Placental pericyte (primary cell): ENCODE results near the gene FAM81B. TPM values are rescaled to one million over a fixed set of nuclear protein-coding genes. Genes with fewer than 3 reads are reported as not detected.

Experiments used
- total RNA-seq: library from RNA; depleted of rRNA; stranded (reverse); fragments of >200 nt; gene quantifications from 2 replicates; pipeline ENCODE4 v1.2.3, GENCODE V29; 2012

FAM81B gene, protein sequence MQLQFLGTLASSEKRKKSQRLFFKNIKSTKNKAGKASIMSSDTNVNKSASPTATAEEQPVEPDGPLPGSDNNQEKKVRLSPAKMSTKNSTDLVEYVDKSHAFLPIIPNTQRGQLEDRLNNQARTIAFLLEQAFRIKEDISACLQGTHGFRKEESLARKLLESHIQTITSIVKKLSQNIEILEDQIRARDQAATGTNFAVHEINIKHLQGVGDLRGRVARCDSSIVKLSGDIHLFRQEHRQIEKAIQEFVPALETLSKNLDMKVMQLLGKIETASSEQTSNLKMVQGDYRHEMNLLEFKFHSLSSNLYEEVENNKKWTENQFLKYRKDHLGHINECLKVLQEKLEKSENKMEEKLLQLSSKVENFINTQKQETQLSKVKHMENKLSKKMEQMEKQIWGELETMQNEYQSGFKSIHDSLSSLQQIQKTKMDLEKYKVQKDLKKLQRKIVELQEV
- total RNA-seq, result not detected in 2 replicates

DNA sequence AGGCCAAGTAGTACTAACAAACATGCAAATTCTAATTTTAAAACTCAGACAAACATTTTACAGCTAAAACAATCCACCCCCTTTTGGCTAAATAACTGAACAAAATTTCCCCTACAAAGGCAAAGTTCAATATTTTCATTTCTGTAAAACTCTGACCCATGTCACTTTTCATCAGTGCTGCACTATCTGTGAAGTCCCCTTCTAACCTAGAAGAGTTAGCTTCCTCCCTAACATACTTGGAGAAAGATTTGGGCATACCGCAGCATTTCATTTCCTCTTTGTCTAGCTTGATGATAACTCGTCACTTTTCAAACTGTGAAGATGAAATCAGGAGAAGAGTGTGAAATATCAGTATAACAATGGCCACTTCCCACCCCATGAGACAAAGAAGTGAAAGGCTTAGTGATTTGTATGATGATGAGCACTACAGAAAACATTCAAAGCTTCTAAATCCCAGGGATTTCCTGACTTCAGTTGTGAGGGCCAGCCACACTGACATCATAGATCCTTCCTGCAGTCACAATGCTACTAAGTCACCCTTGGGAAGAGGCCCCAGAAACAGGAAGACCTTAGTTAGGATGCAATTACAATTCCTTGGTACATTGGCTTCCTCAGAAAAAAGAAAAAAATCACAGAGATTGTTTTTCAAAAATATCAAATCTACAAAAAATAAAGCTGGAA is at the start of gene FAM81B:
FAM81B (plus strand) TSS at position 555 of the 681 bp plus-strand sequence; CDS start at position 579, 24 bp downstream.

Other genes starting within 250 kb of the FAM81B start
- 19.8 and 24.7 TPM in 2 replicates for gene MCTP1, start 106.3 kb upstream of the FAM81B start, total RNA-seq
- gene SKIC3, start 163.6 kb downstream of the FAM81B start, total RNA-seq, result 101 and 140 TPM in 2 replicates
- gene ARSK, start 163.7 kb downstream of the FAM81B start, total RNA-seq, result 8.8 and 18.8 TPM in 2 replicates
- gene GPR150, start 228.7 kb downstream of the FAM81B start, total RNA-seq, result under 0.01 and 0.43 TPM in 2 replicates